CD4-positive, alpha-beta T cell treated with Interferon gamma for 1 hour (primary cell): ENCODE measurements around the gene RNF157.
"Not testable (repeated sequence)": the region's sequence is repeated elsewhere in the genome, so short reads cannot be mapped to it uniquely, and the experiment has no call there.

Source experiments
- DNase-seq: peaks from one replicate; pipeline ENCODE4 v3.0.0-alpha.2; 2020

Gene RNF157

GRCh38 chr17:76186774-76187173 lies 53.5 kb downstream of the RNF157 start:
- DNase-seq: not testable (repeated sequence)

- no peak for DNase-seq
These were observed 56.0 kb downstream of the RNF157 start for GRCh38 chr17:76184290-76184689.

- peak; percentile 92 for DNase-seq
These were observed 58.1 kb downstream of the RNF157 start for GRCh38 chr17:76182016-76182764.

- DNase-seq: peak; percentile 26
These were observed 60.5 kb downstream of the RNF157 start for GRCh38 chr17:76179496-76180467.

GRCh38 chr17:76178124-76178523 lies 62.2 kb downstream of the RNF157 start:
- no peak for DNase-seq

- DNase-seq: no peak
These were observed 63.4 kb downstream of the RNF157 start for GRCh38 chr17:76176701-76177574.

GRCh38 chr17:76174037-76174436 lies 66.3 kb downstream of the RNF157 start:
- no peak for DNase-seq

- DNase-seq: no peak
These were observed 66.8 kb downstream of the RNF157 start for GRCh38 chr17:76173474-76173873.

- no peak for DNase-seq
These were observed 68.6 kb downstream of the RNF157 start for GRCh38 chr17:76171706-76172105.

- no peak for DNase-seq
These were observed 70.2 kb downstream of the RNF157 start for GRCh38 chr17:76170114-76170513.

GRCh38 chr17:76166906-76167305 lies 73.4 kb downstream of the RNF157 start:
- DNase-seq: no peak

- no peak for DNase-seq
These were observed 74.1 kb downstream of the RNF157 start for GRCh38 chr17:76166168-76166567.

- DNase-seq: no peak
These were observed 76.0 kb downstream of the RNF157 start for GRCh38 chr17:76164331-76164730.

GRCh38 chr17:76163919-76164318 lies 76.4 kb downstream of the RNF157 start:
- no peak for DNase-seq

GRCh38 chr17:76161619-76162266 lies 78.5 kb downstream of the RNF157 start:
- DNase-seq: no peak

- no peak for DNase-seq
These were observed 79.3 kb downstream of the RNF157 start for GRCh38 chr17:76160896-76161528.

GRCh38 chr17:76159157-76159556 lies 81.1 kb downstream of the RNF157 start:
- DNase-seq: no peak

GRCh38 chr17:76157759-76158158 lies 82.5 kb downstream of the RNF157 start:
- DNase-seq: no peak

- no peak for DNase-seq
These were observed 83.7 kb downstream of the RNF157 start for GRCh38 chr17:76156662-76156991.

GRCh38 chr17:76155988-76156661 lies 84.2 kb downstream of the RNF157 start:
- DNase-seq: no peak
